PC-3 (cell line): ENCODE results near the gene AGPAT3. TPM values are rescaled to one million over a fixed set of nuclear protein-coding genes. Genes with fewer than 3 reads are reported as not detected.

ENCODE experiments used
- ATAC-seq: fragments of 200-7000 bp; cut with Tn5 transposase; 2 replicates; pipeline ENCODE4 v1.9.1; 2020; ENCODE audit warnings: mild to moderate bottlenecking, moderate library complexity
- BruUV-seq: library from RNA; stranded (reverse); fragments of 400-500 nt; replicated peaks from 2 replicates; lab custom pipeline; 2021; lab: Mats Ljungman, UMichigan
- CTCF ChIA-PET: fragments of 300-600 bp; sonication (Branson Sonifier 250); formaldehyde crosslinking; loops from one replicate; lab custom pipeline; 2022; ENCODE audit warnings: antibody characterized with exemption; lab: Charles Lee
- POLR2A ChIA-PET: fragments of 300-600 bp; sonication (Branson Sonifier 250); formaldehyde crosslinking; loops from one replicate; lab custom pipeline; 2022; ENCODE audit warnings: antibody characterized with exemption; ENCODE audit not compliant: unreplicated experiment; lab: Charles Lee
- DNase-seq: peaks from one replicate; pipeline ENCODE4 v3.0.0-alpha.2; 2015
- H2AFZ ChIP-seq: fragments of 300-600 bp; sonication (generic); 2 replicates; pipeline ENCODE4 v1.6.0; 2016; ENCODE audit warnings: antibody characterized with exemption, low read length
- H3F3A ChIP-seq: fragments of 300-600 bp; sonication (generic); one replicate; pipeline ENCODE4 v1.6.0; 2017; ENCODE audit warnings: antibody characterized with exemption, low read length, control low read depth, mild to moderate bottlenecking; ENCODE audit not compliant: unreplicated experiment
- H3K27ac ChIP-seq: fragments of 300-600 bp; sonication (generic); 2 replicates; pipeline ENCODE4 v1.5.1; 2016; ENCODE audit warnings: mild to moderate bottlenecking, low read length
- H3K27me3 ChIP-seq: fragments of 300-600 bp; sonication (generic); 2 replicates; pipeline ENCODE4 v1.6.1; 2016; ENCODE audit warnings: low read length, mixed read lengths
- H3K36me3 ChIP-seq: fragments of 300-600 bp; sonication (generic); 2 replicates; pipeline ENCODE4 v1.6.1; 2016; ENCODE audit warnings: low read depth, mixed run types, low read length, mixed read lengths
- H3K4me1 ChIP-seq: fragments of 300-600 bp; sonication (generic); 2 replicates; pipeline ENCODE4 v1.5.1; 2016; ENCODE audit warnings: low read length; ENCODE audit not compliant: insufficient read depth
- H3K4me2 ChIP-seq: fragments of 300-600 bp; sonication (generic); 2 replicates; pipeline ENCODE4 v1.6.0; 2016; ENCODE audit warnings: low read length
- H3K4me3 ChIP-seq: fragments of 300-600 bp; sonication (generic); 2 replicates; pipeline ENCODE4 v1.5.1; 2016; ENCODE audit warnings: mild to moderate bottlenecking, low read length, mixed read lengths
- H3K79me2 ChIP-seq: fragments of 300-600 bp; sonication (generic); 2 replicates; pipeline ENCODE4 v1.6.1; 2017; ENCODE audit warnings: low read length, mixed read lengths
- H3K9ac ChIP-seq: fragments of 300-600 bp; sonication (generic); 2 replicates; pipeline ENCODE4 v1.6.0; 2016; ENCODE audit warnings: mild to moderate bottlenecking, low read length
- H3K9me2 ChIP-seq: fragments of 300-600 bp; sonication (generic); replicated peaks from 2 replicates; pipeline ENCODE4 v1.6.1; 2016; ENCODE audit warnings: mixed run types, low read length, mixed read lengths
- H3K9me3 ChIP-seq: fragments of 300-600 bp; sonication (generic); 2 replicates; pipeline ENCODE4 v1.6.1; 2016; ENCODE audit warnings: low read length, mixed read lengths
- H4K20me1 ChIP-seq: fragments of 300-600 bp; sonication (generic); 2 replicates; pipeline ENCODE4 v1.6.1; 2016; ENCODE audit warnings: low read length, mixed read lengths
- CTCF ChIP-seq: fragments of 300-600 bp; sonication (generic); conservative IDR thresholded peaks from 2 replicates; pipeline ENCODE4 v1.5.1; 2017; ENCODE audit warnings: antibody characterized with exemption, low read depth, mild to moderate bottlenecking, low read length
- EZH2 ChIP-seq: fragments of 300-600 bp; sonication (generic); IDR thresholded peaks from one replicate; pipeline ENCODE4 v1.6.1; 2017; ENCODE audit warnings: antibody characterized with exemption, mild to moderate bottlenecking, low read length; ENCODE audit not compliant: unreplicated experiment
- EZH2phosphoT487 ChIP-seq: fragments of 300-600 bp; sonication (generic); IDR thresholded peaks from 2 replicates; pipeline ENCODE4 v1.6.1; 2018; ENCODE audit warnings: mild to moderate bottlenecking, antibody characterized with exemption, low read length, borderline replicate concordance
- intact Hi-C: fragments of 100-400 bp; cut with micrococcal nuclease; formaldehyde crosslinking; loops from 2 replicates; pipeline ENCODE4 v1.9.0; 2023
- total RNA-seq: library from RNA; depleted of rRNA; stranded (reverse); fragments of >200 nt; gene quantifications from 2 replicates; pipeline ENCODE4 v1.2.3, GENCODE V29; 2014

Gene AGPAT3
- total RNA-seq, 1 experiment from 2014 or later = 76.1 TPM

- Histone ChIP-seq H3K9me2 (no peaks in the 10 kb centered on the region), H3K79me2 (no peaks in the 10 kb centered on the region), H4K20me1 (no peaks in the 10 kb centered on the region), H3F3A (no peaks in the 10 kb centered on the region), H3K4me3 (no peak overlapping the region), H3K4me2 (no peak overlapping the region), H3K9ac (no peak overlapping the region), H3K36me3 (no peaks in the 10 kb centered on the region), H3K4me1 (no peaks in the 10 kb centered on the region), H3K27ac (no peak overlapping the region), H3K27me3 (no peaks in the 10 kb centered on the region), H3K9me3 (no peaks in the 10 kb centered on the region), H2AFZ (no peak overlapping the region)
- ChIA-PET POLR2A (no interaction called here), CTCF (no interaction called here)
- DNase-seq (no peak), ATAC-seq (no peak)
- no TSS peak for BruUV-seq
- TF ChIP-seq EZH2 (no peak), EZH2phosphoT487 (no peak), CTCF (no peak)
- intact Hi-C loops = no loop called here
Observed at GRCh38 chr21:43988016-43988415, 123.0 kb downstream of the AGPAT3 start.

GRCh38 chr21:43988506-43989230 lies 123.6 kb downstream of the AGPAT3 start:
- Histone ChIP-seq H3K27ac (no peak overlapping the region), H3K36me3 (no peaks in the 10 kb centered on the region), H3K4me3 (no peak overlapping the region), H3K9me2 (no peaks in the 10 kb centered on the region), H2AFZ (no peak overlapping the region), H3K9ac (no peak overlapping the region), H4K20me1 (no peaks in the 10 kb centered on the region), H3K4me1 (no peaks in the 10 kb centered on the region), H3K27me3 (no peaks in the 10 kb centered on the region), H3K4me2 (no peak overlapping the region), H3F3A (no peaks in the 10 kb centered on the region), H3K79me2 (no peaks in the 10 kb centered on the region), H3K9me3 (no peaks in the 10 kb centered on the region)
- ChIA-PET POLR2A (no interaction called here), CTCF (no interaction called here)
- intact Hi-C loops = no loop called here
- ATAC-seq (no peak), DNase-seq (no peak)
- TF ChIP-seq EZH2phosphoT487 = no peak
- no peak for TF ChIP-seq CTCF
- no peak for TF ChIP-seq EZH2
- BruUV-seq = no TSS peak

- H3K9me3 ChIP-seq = no peaks in the 10 kb centered on the region
- ChIA-PET CTCF (no interaction called here), POLR2A (no interaction called here)
- no peaks in the 10 kb centered on the region for H3K36me3 ChIP-seq
- no peak overlapping the region for H3K4me3 ChIP-seq
- no TSS peak for BruUV-seq
- intact Hi-C loops = no loop called here
- ATAC-seq = no peak
- H2AFZ ChIP-seq = no peak overlapping the region
- H3K27ac ChIP-seq = no peak overlapping the region
- H3K79me2 ChIP-seq = no peaks in the 10 kb centered on the region
- no peak overlapping the region for H3K4me2 ChIP-seq
- H4K20me1 ChIP-seq = no peaks in the 10 kb centered on the region
- H3K9ac ChIP-seq = no peak overlapping the region
- no peaks in the 10 kb centered on the region for H3K9me2 ChIP-seq
- DNase-seq = no peak
- H3F3A ChIP-seq = no peaks in the 10 kb centered on the region
- no peaks in the 10 kb centered on the region for H3K27me3 ChIP-seq
- H3K4me1 ChIP-seq = no peaks in the 10 kb centered on the region
- TF ChIP-seq EZH2 (no peak), EZH2phosphoT487 (no peak), CTCF (no peak)
Observed at GRCh38 chr21:43989401-43989800, 124.4 kb downstream of the AGPAT3 start.
